HepG2 (cell line): ENCODE results near the gene CNGA2.

Experiments used
- CHD2 ChIP-seq: IDR thresholded peaks from 2 replicates; pipeline ENCODE4 v1.6.1; 2011; ENCODE audit warnings: low read depth, low read length, improper control_type of control experiment
- GATAD2A ChIP-seq: IDR thresholded peaks from 2 replicates; pipeline ENCODE4 v1.6.1; 2016
- HNRNPK ChIP-seq: fragments of 200-400 bp; formaldehyde crosslinking; IDR thresholded peaks from 2 replicates; pipeline ENCODE4 v1.6.1; 2018; ENCODE audit warnings: low read length, low read depth, moderate library complexity, mild to moderate bottlenecking; ENCODE audit not compliant: poor library complexity, severe bottlenecking
- MED1 ChIP-seq: sonication (generic); formaldehyde crosslinking; IDR thresholded peaks from 2 replicates; pipeline ENCODE4 v1.4.0; 2020; ENCODE audit warnings: missing genetic modification reagents
- POLR2A ChIP-seq, 2 experiments: IDR thresholded peaks; 2 replicates each; pipeline ENCODE4 v1.6.1; 2011; ENCODE audit warnings: low read depth in 2 of 2, low read length in 2 of 2, mild to moderate bottlenecking in 1 of 2, moderate library complexity in 1 of 2; ENCODE audit not compliant: insufficient read depth in 1 of 2
- SRF ChIP-seq: IDR thresholded peaks from 2 replicates; pipeline ENCODE4 v1.6.1; 2011; ENCODE audit warnings: mild to moderate bottlenecking, low read depth, low read length, moderate library complexity
- TGIF2 ChIP-seq: IDR thresholded peaks from 2 replicates; pipeline ENCODE4 v1.6.1; 2016; ENCODE audit warnings: control low read depth, missing compliant biosample characterization
- U2AF2 ChIP-seq: fragments of 200-400 bp; formaldehyde crosslinking; IDR thresholded peaks from 2 replicates; pipeline ENCODE4 v1.6.1; 2017; ENCODE audit warnings: low read depth, mild to moderate bottlenecking, low read length
- ZFP82 ChIP-seq: sonication (generic); formaldehyde crosslinking; IDR thresholded peaks from 2 replicates; pipeline ENCODE4 v1.5.1; 2020; ENCODE audit warnings: mild to moderate bottlenecking, missing genetic modification reagents, borderline replicate concordance
- ZKSCAN8 ChIP-seq: IDR thresholded peaks from 2 replicates; pipeline ENCODE4 v1.6.1; 2016; ENCODE audit warnings: borderline replicate concordance, missing genetic modification reagents, missing compliant biosample characterization
- ZNF331 ChIP-seq: sonication (generic); formaldehyde crosslinking; IDR thresholded peaks from 2 replicates; pipeline ENCODE4 v1.4.0; 2020; ENCODE audit warnings: missing genetic modification reagents
- ZNF34 ChIP-seq: sonication (generic); formaldehyde crosslinking; IDR thresholded peaks from 2 replicates; pipeline ENCODE4 v1.4.0; 2020; ENCODE audit warnings: mild to moderate bottlenecking, missing genetic modification reagents, borderline replicate concordance
- ZNF607 ChIP-seq: sonication (generic); formaldehyde crosslinking; IDR thresholded peaks from 2 replicates; pipeline ENCODE4 v1.5.1; 2020; ENCODE audit warnings: missing genetic modification reagents, mild to moderate bottlenecking, borderline replicate concordance

DNA sequence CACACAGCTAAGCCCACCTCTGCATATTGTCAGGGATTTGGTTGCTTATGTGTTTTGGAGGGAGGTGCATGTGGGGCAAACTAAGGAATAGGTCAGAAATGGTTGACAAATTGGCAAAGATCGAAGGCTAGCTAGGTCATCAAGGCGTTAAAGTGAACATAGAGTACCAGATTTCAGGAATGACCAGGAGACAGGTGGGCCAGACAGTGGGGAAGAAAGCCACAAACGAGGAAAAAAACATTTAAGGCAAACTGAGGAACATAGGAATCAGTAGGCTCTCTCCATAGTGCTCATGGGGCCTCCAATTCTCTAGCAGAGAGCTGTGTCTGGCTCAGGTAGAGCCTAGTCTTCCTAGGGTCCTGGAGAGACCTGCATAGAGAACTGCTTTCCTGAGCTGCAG, 57.4 kb downstream of the CNGA2 start:
- TF ChIP-seq ZNF607 (CRISPR knock-in tag) (no peak), ZKSCAN8 (CRISPR knock-in tag) (no peak), POLR2A (IDR thresholded peaks at IDR 0.05; ENCODE audit: insufficient read depth in 1 of 2, low read depth in 2 of 2, low read length in 2 of 2) (no peak), GATAD2A (CRISPR knock-in tag) (no peak), MED1 (no peak), HNRNPK (no peak), TGIF2 (no peak), ZNF331 (no peak), U2AF2 (no peak), SRF (no peak), ZNF34 (no peak), CHD2 (no peak), ZFP82 (no peak)
